ENCODE measurements around the gene RNF150.

DNA sequence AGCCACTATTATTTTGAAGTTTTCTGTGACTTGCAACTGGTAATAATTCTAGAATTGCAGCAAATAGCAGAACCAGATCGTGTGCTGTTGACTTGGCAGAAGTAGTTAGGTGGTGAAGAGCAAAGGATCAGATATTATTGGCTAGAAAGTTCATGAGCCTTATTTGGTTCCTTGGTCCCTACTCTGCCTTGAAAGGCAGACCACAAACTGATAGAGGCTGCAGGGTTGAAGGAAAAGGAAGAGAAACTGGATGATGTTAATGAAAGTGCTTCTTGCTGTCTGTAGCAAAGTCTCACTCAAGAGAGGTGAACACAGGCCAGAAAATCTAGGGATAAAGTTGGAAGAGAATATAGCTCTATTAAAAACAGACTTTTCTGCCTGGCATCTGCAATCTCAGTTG lies 41.2 kb upstream of the RNF150 start:
- TF ChIP-seq, protein P1, sequence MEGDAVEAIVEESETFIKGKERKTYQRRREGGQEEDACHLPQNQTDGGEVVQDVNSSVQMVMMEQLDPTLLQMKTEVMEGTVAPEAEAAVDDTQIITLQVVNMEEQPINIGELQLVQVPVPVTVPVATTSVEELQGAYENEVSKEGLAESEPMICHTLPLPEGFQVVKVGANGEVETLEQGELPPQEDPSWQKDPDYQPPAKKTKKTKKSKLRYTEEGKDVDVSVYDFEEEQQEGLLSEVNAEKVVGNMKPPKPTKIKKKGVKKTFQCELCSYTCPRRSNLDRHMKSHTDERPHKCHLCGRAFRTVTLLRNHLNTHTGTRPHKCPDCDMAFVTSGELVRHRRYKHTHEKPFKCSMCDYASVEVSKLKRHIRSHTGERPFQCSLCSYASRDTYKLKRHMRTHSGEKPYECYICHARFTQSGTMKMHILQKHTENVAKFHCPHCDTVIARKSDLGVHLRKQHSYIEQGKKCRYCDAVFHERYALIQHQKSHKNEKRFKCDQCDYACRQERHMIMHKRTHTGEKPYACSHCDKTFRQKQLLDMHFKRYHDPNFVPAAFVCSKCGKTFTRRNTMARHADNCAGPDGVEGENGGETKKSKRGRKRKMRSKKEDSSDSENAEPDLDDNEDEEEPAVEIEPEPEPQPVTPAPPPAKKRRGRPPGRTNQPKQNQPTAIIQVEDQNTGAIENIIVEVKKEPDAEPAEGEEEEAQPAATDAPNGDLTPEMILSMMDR (IDR thresholded peaks at IDR 0.05), result no peak
- TF ChIP-seq POLR2AphosphoS5 (IDR thresholded peaks at IDR 0.05), result no peak
